Caco-2 (cell line): ENCODE data around the gene UBAP2. TPM values are rescaled to one million over a fixed set of nuclear protein-coding genes. Genes with fewer than 3 reads are reported as not detected.
"Not testable (repeated sequence)": the region's sequence is repeated elsewhere in the genome, so short reads cannot be mapped to it uniquely, and the experiment has no call there.

ENCODE experiments used
- BruUV-seq: library from RNA; stranded (reverse); fragments of 400-500 nt; replicated peaks from 2 replicates; lab custom pipeline; 2021; lab: Mats Ljungman, UMichigan
- CTCF ChIA-PET: fragments of 300-600 bp; sonication (Branson Sonifier 250); formaldehyde crosslinking; loops from one replicate; lab custom pipeline; 2022; ENCODE audit warnings: antibody characterized with exemption; lab: Charles Lee
- POLR2A ChIA-PET: fragments of 300-600 bp; sonication (Branson Sonifier 250); formaldehyde crosslinking; loops from one replicate; lab custom pipeline; 2022; ENCODE audit warnings: antibody characterized with exemption; lab: Charles Lee
- DNase-seq, 2 experiments: peaks; one replicate each; pipeline versions ENCODE4 v3.0.0 to v3.0.0-alpha.2; 2020 to 2022
- H3K27me3 ChIP-seq: replicated peaks from 2 replicates; pipeline ENCODE4 v1.6.0; 2011; ENCODE audit warnings: low read length; ENCODE audit not compliant: control insufficient read depth, insufficient read depth
- H3K36me3 ChIP-seq: 2 replicates; pipeline ENCODE4 v1.5.1; 2011; ENCODE audit warnings: low read length; ENCODE audit not compliant: control insufficient read depth, insufficient read depth
- H3K4me1 ChIP-seq: fragments of 250-450 bp; sonication (Bioruptor Pico); 2 replicates; pipeline ENCODE4 v1.5.1; 2020; ENCODE audit warnings: mild to moderate bottlenecking
- H3K4me3 ChIP-seq: 2 replicates; pipeline ENCODE4 v1.5.1; 2011; ENCODE audit warnings: low read depth, mild to moderate bottlenecking, control low read depth, low read length
- H3K9me3 ChIP-seq: fragments of 250-450 bp; sonication (Bioruptor Pico); 2 replicates; pipeline ENCODE4 v1.5.1; 2020; ENCODE audit warnings: mild to moderate bottlenecking, moderate library complexity
- H3K27ac Mint-ChIP-seq: one replicate; pipeline ENCODE4 v1.8.0; 2022; ENCODE audit warnings: mixed read lengths; ENCODE audit not compliant: unreplicated experiment
- H3K27me3 Mint-ChIP-seq: one replicate; pipeline ENCODE4 v1.8.0; 2022; ENCODE audit warnings: mixed read lengths; ENCODE audit not compliant: insufficient read depth, unreplicated experiment
- H3K36me3 Mint-ChIP-seq: one replicate; pipeline ENCODE4 v1.8.0; 2022; ENCODE audit warnings: mild to moderate bottlenecking, mixed read lengths; ENCODE audit not compliant: insufficient read depth, unreplicated experiment
- H3K4me1 Mint-ChIP-seq: one replicate; pipeline ENCODE4 v1.8.0; 2022; ENCODE audit warnings: low read depth, mixed read lengths; ENCODE audit not compliant: unreplicated experiment
- H3K4me3 Mint-ChIP-seq: one replicate; pipeline ENCODE4 v1.8.0; 2022; ENCODE audit warnings: mild to moderate bottlenecking, moderate library complexity, mixed read lengths; ENCODE audit not compliant: unreplicated experiment
- H3K9me3 Mint-ChIP-seq: one replicate; pipeline ENCODE4 v1.8.0; 2022; ENCODE audit warnings: mixed read lengths; ENCODE audit not compliant: unreplicated experiment
- CTCF ChIP-seq, 2 experiments: fragments of 200-600 bp in 1 of 2; IDR thresholded peaks; 1 replicate in 1 of 2; 2 replicates in 1 of 2; pipeline versions ENCODE4 v1.5.1 to v1.8.0; 2011 to 2022; ENCODE audit warnings: antibody characterized with exemption in 1 of 2, control low read depth in 1 of 2, inconsistent platforms in 1 of 2, low read depth in 1 of 2, low read length in 1 of 2, mild to moderate bottlenecking in 1 of 2, moderate library complexity in 1 of 2; ENCODE audit not compliant: insufficient read depth in 1 of 2, severe bottlenecking in 1 of 2, unreplicated experiment in 1 of 2
- intact Hi-C: fragments of 100-400 bp; cut with micrococcal nuclease; formaldehyde crosslinking; loops from one replicate; pipeline ENCODE4 v1.10.0; 2022; ENCODE audit not compliant: unreplicated experiment
- total RNA-seq: library from RNA; stranded (reverse); gene quantifications from 2 replicates; pipeline ENCODE4 v1.2.3, GENCODE V29; 2022

The UBAP2 gene
- total RNA-seq, 1 experiment from 2014 or later, result 87.5 TPM

GRCh38 chr9:33972698-33973097 lies 76.0 kb downstream of the UBAP2 start:
- DNase-seq, result no peak
- Mint-ChIP-seq H3K4me1 (no peaks in the 10 kb centered on the region), H3K27ac (no peak overlapping the region), H3K27me3 (no peaks in the 10 kb centered on the region), H3K4me3 (no peak overlapping the region), H3K9me3 (no peaks in the 10 kb centered on the region), H3K36me3 (peaks cover 83% of the 10 kb centered on the region)
- BruUV-seq, result no TSS peak
- Histone ChIP-seq H3K9me3 (no peaks in the 10 kb centered on the region), H3K27me3 (no peaks in the 10 kb centered on the region), H3K36me3 (0 out of 2 replicates have a peak, but pooled peaks cover 1% of the 10 kb centered on the region), H3K4me3 (no peak overlapping the region), H3K4me1 (no peaks in the 10 kb centered on the region)
- ChIA-PET POLR2A (no interaction called here), CTCF (interaction anchor here (0.6 kb wide), 1 partner anchor 89 kb away, joined by 3 read pairs; no protein-coding TSS in a partner anchor)
- TF ChIP-seq CTCF (IDR thresholded peaks at IDR 0.05; ENCODE audit: insufficient read depth in 1 of 2, low read depth in 1 of 2, low read length in 1 of 2, severe bottlenecking in 1 of 2, unreplicated experiment in 1 of 2), result no peak
- intact Hi-C loops, result no loop called here

GRCh38 chr9:33964086-33964768 lies 84.5 kb downstream of the UBAP2 start:
- no peak for DNase-seq
- H3K4me1 Mint-ChIP-seq, result peaks cover 6% of the 10 kb centered on the region
- BruUV-seq, result no TSS peak
- Histone ChIP-seq H3K4me3 (no peak overlapping the region), H3K4me1 (no peaks in the 10 kb centered on the region), H3K27me3 (no peaks in the 10 kb centered on the region), H3K36me3 (0 out of 2 replicates have a peak, but pooled peaks cover 1% of the 10 kb centered on the region), H3K9me3 (0 out of 2 replicates have a peak, but pooled peaks cover 6% of the 10 kb centered on the region)
- no peak overlapping the region for H3K4me3 Mint-ChIP-seq
- CTCF ChIA-PET, result interaction anchor here (1.3 kb wide), 1 partner anchor 109 kb away, joined by 3 read pairs; no protein-coding TSS in a partner anchor
- H3K27me3 Mint-ChIP-seq, result no peaks in the 10 kb centered on the region
- no peak for TF ChIP-seq CTCF (IDR thresholded peaks at IDR 0.05; ENCODE audit: insufficient read depth in 1 of 2, low read depth in 1 of 2, low read length in 1 of 2, severe bottlenecking in 1 of 2, unreplicated experiment in 1 of 2)
- intact Hi-C loops, result no loop called here
- POLR2A ChIA-PET, result no interaction called here
- H3K9me3 Mint-ChIP-seq, result no peaks in the 10 kb centered on the region
- H3K36me3 Mint-ChIP-seq, result peaks cover 80% of the 10 kb centered on the region
- H3K27ac Mint-ChIP-seq, result no peak overlapping the region

GRCh38 chr9:33962468-33962867 lies 86.2 kb downstream of the UBAP2 start:
- CTCF ChIA-PET, BruUV-seq: not testable (repeated sequence)

More at GRCh38 chr9:33962468-33962867, 86.2 kb downstream of the UBAP2 start:
- H3K27me3 Mint-ChIP-seq, H3K36me3 ChIP-seq, H3K4me3 ChIP-seq, DNase-seq, H3K9me3 ChIP-seq, intact Hi-C loops, H3K27me3 ChIP-seq, H3K4me1 Mint-ChIP-seq, POLR2A ChIA-PET, H3K27ac Mint-ChIP-seq, H3K4me3 Mint-ChIP-seq, H3K9me3 Mint-ChIP-seq, H3K4me1 ChIP-seq: not testable (repeated sequence)
- H3K36me3 Mint-ChIP-seq, result peaks cover 87% of the 10 kb centered on the region
